CD4-positive, CD25-positive, alpha-beta regulatory T cell (primary cell): Measurements from ENCODE around the gene IL17D. TPM values are rescaled to one million over a fixed set of nuclear protein-coding genes. Genes with fewer than 3 reads are reported as not detected.

Experiments
- ATAC-seq, 2 donors: fragments of 150-1000 bp; cut with Tn5 transposase; one replicate each; pipeline ENCODE4 v1.10.0; 2021; ENCODE audit warnings: low read depth in 2 of 2, moderate number of reproducible peaks in 2 of 2, moderate library complexity in 1 of 2
- DNase-seq, 3 donors: peaks; one replicate each; pipeline versions ENCODE4 v3.0.0 to v3.0.0-alpha.2; 2012 to 2022; ENCODE audit warnings: mixed read lengths in 1 of 3
- H3K27ac ChIP-seq: one replicate; pipeline ENCODE4 v1.7.0; 2013; ENCODE audit warnings: mild to moderate bottlenecking, low read length; ENCODE audit not compliant: insufficient read depth, poor library complexity, severe bottlenecking
- H3K27me3 ChIP-seq: one replicate; pipeline ENCODE4 v1.7.0; 2013; ENCODE audit warnings: low read length; ENCODE audit not compliant: control insufficient read depth, insufficient read depth
- H3K36me3 ChIP-seq: one replicate; pipeline ENCODE4 v1.7.0; 2013; ENCODE audit warnings: mild to moderate bottlenecking, low read length, moderate library complexity; ENCODE audit not compliant: control insufficient read depth, insufficient read depth
- H3K4me1 ChIP-seq: 2 replicates; pipeline ENCODE4 v1.7.0; 2013; ENCODE audit warnings: mild to moderate bottlenecking, low read length; ENCODE audit not compliant: insufficient read depth, control insufficient read depth, poor library complexity, severe bottlenecking
- H3K4me3 ChIP-seq: one replicate; pipeline ENCODE4 v1.7.0; 2013; ENCODE audit warnings: low read depth, mild to moderate bottlenecking, low read length, moderate library complexity
- H3K9me3 ChIP-seq, 2 experiments: 1 replicate in 1 of 2; 2 replicates in 1 of 2; pipeline ENCODE4 v1.7.0; 2013; ENCODE audit warnings: low read length in 2 of 2, mild to moderate bottlenecking in 1 of 2, moderate library complexity in 1 of 2; ENCODE audit not compliant: control insufficient read depth in 2 of 2
- H3K27ac Mint-ChIP-seq, 3 donors: one replicate each; pipeline ENCODE4 v1.8.0; 2020 to 2022; ENCODE audit warnings: mild to moderate bottlenecking in 3 of 3, mixed read lengths in 3 of 3, moderate library complexity in 2 of 3
- H3K27me3 Mint-ChIP-seq: one replicate; pipeline ENCODE4 v1.8.0; 2022; ENCODE audit warnings: mild to moderate bottlenecking, mixed read lengths
- H3K36me3 Mint-ChIP-seq: one replicate; pipeline ENCODE4 v1.8.0; 2020; ENCODE audit warnings: mixed read lengths
- H3K4me1 Mint-ChIP-seq, 4 donors: one replicate each; pipeline ENCODE4 v1.8.0; 2020 to 2022; ENCODE audit warnings: mixed read lengths in 4 of 4, mild to moderate bottlenecking in 1 of 4
- H3K4me3 Mint-ChIP-seq, 4 donors: one replicate each; pipeline ENCODE4 v1.8.0; 2020 to 2022; ENCODE audit warnings: mild to moderate bottlenecking in 4 of 4, mixed read lengths in 4 of 4, moderate library complexity in 3 of 4
- H3K9me3 Mint-ChIP-seq, 7 donors: one replicate each; pipeline ENCODE4 v1.8.0; 2020 to 2022; ENCODE audit warnings: mixed read lengths in 7 of 7, mild to moderate bottlenecking in 3 of 7, moderate library complexity in 2 of 7
- polyA plus RNA-seq, 4 donors: library from polyadenylated mRNA; unstranded; fragments of 300-500 nt; fragmentation: Illumina TruSeq; gene quantifications; one replicate each; pipeline ENCODE4 v1.2.3, GENCODE V29; 2021
- total RNA-seq: library from RNA; stranded (reverse); gene quantifications from one replicate; pipeline ENCODE4 v1.2.3, GENCODE V29; 2022

The IL17D gene
- total and polyA plus RNA-seq, 5 donors from 2014 or later: 0.11 to 0.21 (median 0.17) TPM; not detected in 2

DNA sequence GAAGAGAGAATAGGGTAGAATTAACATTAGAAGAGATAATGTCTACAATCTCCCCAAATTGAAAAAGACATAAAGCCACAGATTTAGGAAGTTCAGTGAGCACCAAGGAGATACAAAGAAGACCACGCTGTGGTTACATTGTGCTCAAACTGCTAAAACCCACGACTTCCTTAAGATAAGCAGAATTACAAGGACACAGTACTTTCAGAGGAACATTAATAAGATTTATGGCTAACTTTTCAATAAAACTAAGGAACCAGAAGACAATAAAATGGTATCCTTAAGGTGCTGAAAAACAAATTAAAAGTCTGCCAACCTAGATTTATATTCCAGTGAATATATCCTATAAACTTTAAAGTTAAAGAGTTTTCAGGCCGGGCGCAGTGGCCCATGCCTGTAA lies 7.4 kb upstream of the IL17D start:
- Mint-ChIP-seq H3K4me3 (no peak overlapping the region), H3K4me1 (no peaks in the 10 kb centered on the region), H3K9me3 (peaks cover 0 to 3% (median 0%) of the 10 kb centered on the region in 7 donors), H3K27me3 (peaks cover 52% of the 10 kb centered on the region), H3K36me3 (no peaks in the 10 kb centered on the region), H3K27ac (no peak overlapping the region)
- DNase-seq (no peak), ATAC-seq (no peak)
- Histone ChIP-seq H3K27ac (no peak overlapping the region), H3K27me3 (peaks cover 17% of the 10 kb centered on the region), H3K9me3 (no peaks in the 10 kb centered on the region), H3K4me1 (no peaks in the 10 kb centered on the region), H3K4me3 (no peak overlapping the region), H3K36me3 (no peaks in the 10 kb centered on the region)

DNA sequence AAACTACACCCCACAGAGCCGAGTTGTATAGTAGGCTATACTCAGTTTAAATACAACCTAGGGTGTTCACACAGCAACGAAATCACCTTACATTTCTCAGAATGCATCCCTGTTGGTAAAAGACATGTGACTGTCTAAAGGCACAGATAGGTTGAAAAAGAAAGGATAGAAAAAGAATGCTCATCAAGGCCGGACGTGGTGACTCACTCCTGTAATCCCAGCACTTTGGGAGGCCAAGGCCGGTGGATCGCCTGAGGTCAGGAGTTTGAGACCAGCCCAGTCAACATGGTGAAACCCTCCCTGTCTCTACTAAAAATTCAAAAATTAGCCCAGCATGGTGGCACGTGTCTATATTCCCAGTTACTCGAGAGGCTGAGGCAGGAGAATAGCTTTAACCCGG lies 3.8 kb upstream of the IL17D start:
- no peak overlapping the region for H3K27ac ChIP-seq
- Mint-ChIP-seq H3K27ac (no peak overlapping the region), H3K9me3 (peaks cover 0 to 3% (median 0%) of the 10 kb centered on the region in 7 donors), H3K27me3 (peaks cover 72% of the 10 kb centered on the region), H3K36me3 (no peaks in the 10 kb centered on the region), H3K4me1 (peaks cover 3 to 14% (median 9%) of the 10 kb centered on the region in 4 donors), H3K4me3 (peak overlapping the region in 1 of 4 donors; percentile 4)
- H3K4me3 ChIP-seq: no peak overlapping the region
- H3K4me1 ChIP-seq: peaks cover 12% of the 10 kb centered on the region
- ATAC-seq (no peak), DNase-seq (no peak)
- no peaks in the 10 kb centered on the region for H3K36me3 ChIP-seq
- no peaks in the 10 kb centered on the region for H3K9me3 ChIP-seq
- peaks cover 31% of the 10 kb centered on the region for H3K27me3 ChIP-seq

DNA sequence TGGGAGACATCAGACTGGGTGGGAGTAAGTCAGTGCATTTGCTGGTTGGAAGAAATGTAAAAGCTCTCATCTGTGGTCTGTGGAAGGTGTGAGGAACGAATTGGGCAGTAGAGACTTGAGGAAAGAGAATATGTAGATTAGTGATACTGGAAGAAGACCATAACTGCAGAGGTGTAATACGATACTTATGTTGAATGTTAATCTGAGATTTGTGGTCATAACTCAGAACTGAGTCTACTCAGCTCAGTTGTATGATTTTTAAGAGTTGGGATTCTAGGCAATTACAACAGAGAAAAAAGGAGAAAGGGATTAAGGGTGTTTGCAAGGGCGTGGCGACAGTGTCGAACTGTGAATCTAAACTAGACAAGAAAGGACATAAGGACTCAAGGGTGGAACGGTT lies 3.2 kb upstream of the IL17D start:
- Mint-ChIP-seq H3K27ac (no peak overlapping the region), H3K36me3 (no peaks in the 10 kb centered on the region), H3K9me3 (peaks cover 0 to 3% (median 0%) of the 10 kb centered on the region in 7 donors), H3K4me1 (peaks cover 3 to 14% (median 9%) of the 10 kb centered on the region in 4 donors), H3K4me3 (peak overlapping the region in 1 of 4 donors; percentile 57), H3K27me3 (peaks cover 66% of the 10 kb centered on the region)
- H3K36me3 ChIP-seq: no peaks in the 10 kb centered on the region
- no peak for ATAC-seq
- no peaks in the 10 kb centered on the region for H3K9me3 ChIP-seq
- no peak for DNase-seq
- peaks cover 12% of the 10 kb centered on the region for H3K4me1 ChIP-seq
- no peak overlapping the region for H3K4me3 ChIP-seq
- peaks cover 31% of the 10 kb centered on the region for H3K27me3 ChIP-seq
- no peak overlapping the region for H3K27ac ChIP-seq

DNA sequence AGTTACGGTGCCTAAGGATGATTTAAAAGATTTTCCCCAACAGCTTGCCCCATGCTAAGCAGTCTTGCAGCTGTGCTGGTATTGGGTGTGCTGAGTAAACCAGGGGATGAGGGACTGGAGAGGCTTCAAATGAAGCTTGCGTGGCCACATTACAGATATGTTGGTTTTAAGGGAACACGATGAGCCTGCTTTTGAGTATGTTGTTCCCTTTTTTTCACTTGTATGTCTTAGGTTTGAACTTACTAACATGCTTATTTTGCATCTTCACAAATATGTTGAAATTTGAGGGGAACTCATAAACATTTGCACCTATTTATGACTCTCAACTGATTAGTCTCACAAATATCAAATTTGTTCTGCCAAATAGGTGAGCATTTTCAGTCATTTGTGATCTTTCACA lies 2.0 kb upstream of the IL17D start:
- Mint-ChIP-seq H3K9me3 (peaks cover 0 to 4% (median 0%) of the 10 kb centered on the region in 7 donors), H3K36me3 (no peaks in the 10 kb centered on the region), H3K4me3 (peak overlapping the region in 1 of 4 donors; percentile 50), H3K27me3 (peaks cover 57% of the 10 kb centered on the region), H3K27ac (no peak overlapping the region), H3K4me1 (peaks cover 3 to 14% (median 11%) of the 10 kb centered on the region in 4 donors)
- ATAC-seq (no peak), DNase-seq (no peak)
- Histone ChIP-seq H3K4me1 (peaks cover 12% of the 10 kb centered on the region), H3K27me3 (peaks cover 28% of the 10 kb centered on the region), H3K4me3 (no peak overlapping the region), H3K9me3 (no peaks in the 10 kb centered on the region), H3K27ac (no peak overlapping the region), H3K36me3 (no peaks in the 10 kb centered on the region)

DNA sequence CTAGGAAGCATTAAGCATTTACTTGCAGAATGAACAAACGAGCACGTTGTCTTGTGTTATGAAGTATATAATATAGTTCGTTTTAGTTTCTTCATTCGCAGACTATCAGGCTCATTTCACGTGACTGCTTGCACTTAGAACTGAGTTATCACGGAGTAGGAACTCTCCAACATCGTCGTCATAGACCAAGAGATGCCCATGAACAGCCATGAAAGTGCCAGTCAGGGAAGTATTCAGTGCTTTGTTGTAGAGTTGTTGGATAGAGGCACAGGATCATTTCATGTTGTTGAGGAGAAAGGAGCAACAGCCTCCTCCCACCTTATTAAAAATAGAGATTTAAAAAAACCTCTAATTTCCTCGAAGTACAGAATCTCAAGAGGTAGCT lies 977 bp upstream of the IL17D start:
- Histone ChIP-seq H3K36me3 (no peaks in the 10 kb centered on the region), H3K4me1 (peaks cover 12% of the 10 kb centered on the region), H3K9me3 (no peaks in the 10 kb centered on the region), H3K27me3 (peaks cover 28% of the 10 kb centered on the region), H3K4me3 (peak overlapping the region; percentile 39), H3K27ac (no peak overlapping the region)
- ATAC-seq: no peak
- Mint-ChIP-seq H3K9me3 (peaks cover 0 to 5% (median 0%) of the 10 kb centered on the region in 7 donors), H3K27me3 (peaks cover 51% of the 10 kb centered on the region), H3K4me1 (peaks cover 3 to 14% (median 11%) of the 10 kb centered on the region in 4 donors), H3K4me3 (peak overlapping the region; percentile 84 to 95 (median 90)), H3K27ac (peak overlapping the region in 2 of 3 donors; percentile 62 to 80), H3K36me3 (no peaks in the 10 kb centered on the region)
- peak in 1 of 3 donors; percentile 9 for DNase-seq

DNA sequence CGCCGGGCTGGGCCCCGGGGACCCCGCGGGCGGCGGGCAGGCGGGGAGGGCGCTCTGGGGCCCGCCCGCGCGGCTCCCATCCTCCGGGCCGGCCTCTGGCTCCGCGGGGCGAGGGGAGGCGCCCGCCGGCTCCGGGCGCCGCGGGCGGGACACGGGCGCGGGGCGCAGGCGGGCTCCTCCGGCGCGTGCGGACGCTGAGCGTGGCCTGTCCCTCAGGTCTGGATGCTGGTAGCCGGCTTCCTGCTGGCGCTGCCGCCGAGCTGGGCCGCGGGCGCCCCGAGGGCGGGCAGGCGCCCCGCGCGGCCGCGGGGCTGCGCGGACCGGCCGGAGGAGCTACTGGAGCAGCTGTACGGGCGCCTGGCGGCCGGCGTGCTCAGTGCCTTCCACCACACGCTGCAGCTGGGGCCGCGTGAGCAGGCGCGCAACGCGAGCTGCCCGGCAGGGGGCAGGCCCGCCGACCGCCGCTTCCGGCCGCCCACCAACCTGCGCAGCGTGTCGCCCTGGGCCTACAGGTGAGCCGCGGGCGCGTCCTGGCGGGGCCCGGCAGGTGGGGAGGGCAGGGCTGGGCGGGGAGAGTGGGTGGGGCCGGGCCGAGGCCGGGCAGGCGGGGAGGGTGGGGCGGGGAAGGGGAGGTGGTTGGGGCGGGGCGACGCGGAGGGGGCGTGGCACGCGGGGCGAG lies 420 bp downstream of the IL17D start:
- peak; percentile 67 to 83 (median 79) for DNase-seq
- Mint-ChIP-seq H3K27me3 (peaks cover 47% of the 10 kb centered on the region), H3K9me3 (peaks cover 0 to 5% (median 0%) of the 10 kb centered on the region in 7 donors), H3K36me3 (no peaks in the 10 kb centered on the region), H3K4me3 (no peak overlapping the region), H3K4me1 (peaks cover 3 to 14% (median 11%) of the 10 kb centered on the region in 4 donors), H3K27ac (no peak overlapping the region)
- Histone ChIP-seq H3K27me3 (peaks cover 28% of the 10 kb centered on the region), H3K27ac (no peak overlapping the region), H3K4me3 (no peak overlapping the region), H3K36me3 (no peaks in the 10 kb centered on the region), H3K9me3 (no peaks in the 10 kb centered on the region), H3K4me1 (peaks cover 12% of the 10 kb centered on the region)
- peak; percentile 91 to 93 for ATAC-seq

DNA sequence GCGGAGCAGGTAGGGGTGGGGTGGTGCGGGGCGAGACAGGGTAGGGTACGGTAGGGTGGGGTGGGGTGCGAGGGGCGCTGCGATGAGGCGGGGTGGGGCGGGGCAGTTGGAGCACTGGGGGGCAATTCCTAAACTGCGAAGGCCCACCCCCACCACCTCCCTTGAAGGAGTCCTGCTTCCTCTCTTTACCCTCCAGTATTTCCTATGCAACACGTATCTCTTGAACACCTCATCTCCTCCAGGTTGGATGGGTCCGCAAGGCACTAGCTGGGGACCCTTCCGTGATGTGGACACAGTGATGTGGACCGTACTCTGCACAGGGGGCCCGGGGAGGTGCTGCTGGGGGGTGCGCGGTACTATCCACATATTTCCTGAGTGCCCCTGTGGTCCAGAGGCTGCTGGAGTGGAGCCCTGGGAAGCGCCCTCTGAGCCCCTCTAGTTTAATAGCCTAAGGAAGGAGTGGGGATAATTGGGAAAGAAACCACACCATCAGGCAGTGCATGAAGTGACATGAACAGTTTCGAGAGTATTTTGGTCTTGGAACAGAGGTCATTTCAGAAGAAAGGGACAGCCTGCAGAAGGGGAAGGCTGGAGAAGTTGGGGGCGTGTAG lies 1.1 kb downstream of the IL17D start:
- H3K4me1 ChIP-seq: peaks cover 12% of the 10 kb centered on the region
- no peaks in the 10 kb centered on the region for H3K9me3 ChIP-seq
- Mint-ChIP-seq H3K9me3 (peaks cover 0 to 4% (median 0%) of the 10 kb centered on the region in 7 donors), H3K27me3 (peaks cover 40% of the 10 kb centered on the region), H3K4me3 (peak overlapping the region; percentile 19 to 87 (median 76)), H3K27ac (peak overlapping the region in 1 of 3 donors; percentile 66), H3K4me1 (peaks cover 3 to 14% (median 11%) of the 10 kb centered on the region in 4 donors), H3K36me3 (no peaks in the 10 kb centered on the region)
- H3K36me3 ChIP-seq: no peaks in the 10 kb centered on the region
- no peak overlapping the region for H3K4me3 ChIP-seq
- no peak overlapping the region for H3K27ac ChIP-seq
- ATAC-seq (no peak), DNase-seq (no peak)
- peaks cover 24% of the 10 kb centered on the region for H3K27me3 ChIP-seq
